ENCODE data around the gene TSHZ2.

GRCh38 chr20:53214392-53214791 lies 242.2 kb downstream of the TSHZ2 start:
- TF ChIP-seq CTCF (IDR thresholded peaks at IDR 0.05; ENCODE audit: insufficient read depth, low read depth, low read length) (no peak), EZH2 (IDR thresholded peaks at IDR 0.05; ENCODE audit: insufficient read depth, low read length) (no peak)

Data from astrocyte (in vitro differentiated cells and primary cell).